Measurements from ENCODE around the gene CSKMT.
"Not testable (repeated sequence)": the region's sequence is repeated elsewhere in the genome, so short reads cannot be mapped to it uniquely, and the experiment has no call there.

CSKMT gene

DNA sequence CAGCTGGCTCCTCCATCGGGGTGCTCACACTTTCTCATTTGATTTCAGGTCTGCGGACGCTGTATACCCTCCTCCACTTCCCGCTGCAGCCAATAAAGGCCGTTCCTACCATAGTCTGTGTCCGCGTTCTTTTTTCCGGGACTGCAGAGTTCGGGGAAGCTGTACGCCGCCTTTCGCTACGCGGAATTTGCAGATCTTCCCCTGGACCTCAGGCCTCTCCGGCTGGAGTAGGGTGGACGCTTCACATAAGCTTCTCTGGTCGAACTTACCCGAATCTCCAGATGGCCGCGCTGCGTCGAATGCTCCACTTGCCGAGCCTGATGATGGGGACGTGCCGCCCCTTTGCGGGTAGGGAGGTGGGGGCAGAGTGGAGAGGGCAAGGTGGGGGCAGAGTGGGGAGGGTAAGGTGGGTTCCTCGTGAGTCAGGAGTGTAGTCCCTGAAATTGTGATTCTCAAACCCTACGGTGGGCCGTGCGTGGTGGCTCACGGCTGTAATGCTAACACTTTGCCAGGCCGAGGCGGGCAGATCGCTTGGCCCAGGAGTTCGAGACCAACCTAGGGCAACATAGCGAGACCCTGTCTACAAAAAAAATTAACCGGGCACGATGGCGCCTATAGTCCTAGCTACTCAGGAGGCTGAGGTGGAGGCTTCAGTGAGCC, 617 bp downstream of the CSKMT start:
- no peak for DNase-seq (ENCODE audit: insufficient read length)
- TF ChIP-seq POLR2A (IDR thresholded peaks at IDR 0.05; ENCODE audit: low read depth, low read length) (no peak), TAF1 (IDR thresholded peaks at IDR 0.05; ENCODE audit: borderline replicate concordance, low read depth, low read length) (peak; percentile 53; the same call in 1 of the 2 replicates)
- FAIRE-seq: peak; percentile 21

- DNase-seq (ENCODE audit: insufficient read length) (no peak), FAIRE-seq (no peak)
- TF ChIP-seq TAF1 (IDR thresholded peaks at IDR 0.05; ENCODE audit: borderline replicate concordance, low read depth, low read length) (no peak), POLR2AphosphoS5 (IDR thresholded peaks at IDR 0.05; ENCODE audit: low read depth, low read length) (peak; percentile 69), POLR2A (IDR thresholded peaks at IDR 0.05; ENCODE audit: low read depth, low read length) (peak; percentile 37)
These were observed 1.3 kb downstream of the CSKMT start for GRCh38 chr11:62666259-62666926.

GRCh38 chr11:62667460-62667859, 2.3 kb downstream of the CSKMT start:
- no peak for TF ChIP-seq TAF1 (IDR thresholded peaks at IDR 0.05; ENCODE audit: borderline replicate concordance, low read depth, low read length)
- TF ChIP-seq POLR2AphosphoS5 (IDR thresholded peaks at IDR 0.05; ENCODE audit: low read depth, low read length): no peak
- no peak for TF ChIP-seq POLR2A (IDR thresholded peaks at IDR 0.05; ENCODE audit: low read depth, low read length)
- FAIRE-seq: no peak
- DNase-seq (ENCODE audit: insufficient read length): no peak

- no peak for TF ChIP-seq POLR2AphosphoS5 (IDR thresholded peaks at IDR 0.05; ENCODE audit: low read depth, low read length)
- TF ChIP-seq TAF1 (IDR thresholded peaks at IDR 0.05; ENCODE audit: borderline replicate concordance, low read depth, low read length): no peak
- no peak; the same call in 1 of the 2 replicates for TF ChIP-seq POLR2A (IDR thresholded peaks at IDR 0.05; ENCODE audit: low read depth, low read length)
- no peak for FAIRE-seq
- DNase-seq (ENCODE audit: insufficient read length): no peak
These were observed 4.5 kb downstream of the CSKMT start for GRCh38 chr11:62669420-62670161.

- no peak for FAIRE-seq
- no peak for DNase-seq (ENCODE audit: insufficient read length)
- no peak for TF ChIP-seq POLR2AphosphoS5 (IDR thresholded peaks at IDR 0.05; ENCODE audit: low read depth, low read length)
- TF ChIP-seq TAF1 (IDR thresholded peaks at IDR 0.05; ENCODE audit: borderline replicate concordance, low read depth, low read length): no peak
- TF ChIP-seq POLR2A (IDR thresholded peaks at IDR 0.05; ENCODE audit: low read depth, low read length): no peak
These were observed 6.1 kb downstream of the CSKMT start for GRCh38 chr11:62671236-62671607.

- TF ChIP-seq POLR2A (IDR thresholded peaks at IDR 0.05; ENCODE audit: low read depth, low read length): peak; percentile 79
- TF ChIP-seq TAF1 (IDR thresholded peaks at IDR 0.05; ENCODE audit: borderline replicate concordance, low read depth, low read length): peak; percentile 70
- peak; percentile 80 for TF ChIP-seq POLR2AphosphoS5 (IDR thresholded peaks at IDR 0.05; ENCODE audit: low read depth, low read length)
- FAIRE-seq: peak; percentile 80
- DNase-seq (ENCODE audit: insufficient read length): peak; percentile 78
These were observed 6.7 kb downstream of the CSKMT start, which contains the start of the genes LBHD1 and UQCC3 for GRCh38 chr11:62671608-62672389. LBHD1 (minus strand) TSS chr11:62672267; CDS start chr11:62670031, 2,236 bp downstream. UQCC3 (plus strand) TSS chr11:62671673; CDS start chr11:62671746, 73 bp downstream.

- DNase-seq (ENCODE audit: insufficient read length): no peak
- TF ChIP-seq POLR2A (IDR thresholded peaks at IDR 0.05; ENCODE audit: low read depth, low read length): no peak
- TF ChIP-seq POLR2AphosphoS5 (IDR thresholded peaks at IDR 0.05; ENCODE audit: low read depth, low read length): no peak
- TF ChIP-seq TAF1 (IDR thresholded peaks at IDR 0.05; ENCODE audit: borderline replicate concordance, low read depth, low read length): no peak
- no peak for FAIRE-seq
These were observed 8.0 kb downstream of the CSKMT start for GRCh38 chr11:62673196-62673525.

DNA sequence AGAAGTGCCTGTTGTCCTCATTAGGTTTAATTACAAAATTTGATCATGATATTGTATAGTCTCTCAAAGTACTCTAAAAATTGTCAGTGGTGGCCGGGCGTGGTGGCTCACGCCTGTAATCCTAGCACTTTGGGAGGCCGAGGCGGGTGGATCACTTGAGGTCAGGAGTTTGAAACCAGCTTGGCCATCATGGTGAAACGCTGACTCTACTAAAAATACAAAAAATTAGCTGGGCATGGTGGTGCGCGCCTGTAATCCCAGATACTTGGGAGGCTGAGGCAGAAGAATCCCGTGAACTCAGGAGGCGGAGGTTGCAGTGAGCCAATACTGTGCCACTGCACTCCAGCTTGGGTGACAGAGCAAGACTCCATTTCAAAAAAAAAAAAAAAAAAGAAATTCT, 10.3 kb downstream of the CSKMT start:
- not testable (repeated sequence) for DNase-seq (ENCODE audit: insufficient read length); FAIRE-seq

GRCh38 chr11:62676698-62677097, 11.6 kb downstream of the CSKMT start:
- TF ChIP-seq POLR2A (IDR thresholded peaks at IDR 0.05; ENCODE audit: low read depth, low read length): no peak
- no peak for TF ChIP-seq TAF1 (IDR thresholded peaks at IDR 0.05; ENCODE audit: borderline replicate concordance, low read depth, low read length)
- TF ChIP-seq POLR2AphosphoS5 (IDR thresholded peaks at IDR 0.05; ENCODE audit: low read depth, low read length): no peak
- no peak for FAIRE-seq

DNA sequence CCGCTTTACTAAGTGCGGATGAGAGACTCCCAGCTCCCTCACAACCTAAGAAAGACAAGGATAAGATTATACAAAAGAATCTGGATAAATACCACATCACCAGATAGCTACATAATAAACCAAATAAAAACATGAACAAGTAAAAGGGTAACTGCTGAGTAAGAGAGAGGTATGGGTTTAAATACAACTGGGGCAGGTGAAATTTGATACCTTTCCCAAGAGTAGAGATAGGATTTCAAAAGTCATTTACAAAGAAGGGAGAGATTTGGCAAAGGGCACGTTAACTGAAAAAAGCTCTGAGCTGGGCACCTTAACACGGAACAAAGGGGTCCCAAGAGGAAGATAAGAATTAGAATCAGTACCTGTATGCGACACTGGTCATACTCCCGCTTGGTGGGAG, 12.0 kb downstream of the CSKMT start:
- DNase-seq (ENCODE audit: insufficient read length) (no peak), FAIRE-seq (no peak)
- no peak for TF ChIP-seq POLR2A (IDR thresholded peaks at IDR 0.05; ENCODE audit: low read depth, low read length)

More at GRCh38 chr11:62676698-62677097, 11.6 kb downstream of the CSKMT start:
- no peak for DNase-seq (ENCODE audit: insufficient read length)

DNA sequence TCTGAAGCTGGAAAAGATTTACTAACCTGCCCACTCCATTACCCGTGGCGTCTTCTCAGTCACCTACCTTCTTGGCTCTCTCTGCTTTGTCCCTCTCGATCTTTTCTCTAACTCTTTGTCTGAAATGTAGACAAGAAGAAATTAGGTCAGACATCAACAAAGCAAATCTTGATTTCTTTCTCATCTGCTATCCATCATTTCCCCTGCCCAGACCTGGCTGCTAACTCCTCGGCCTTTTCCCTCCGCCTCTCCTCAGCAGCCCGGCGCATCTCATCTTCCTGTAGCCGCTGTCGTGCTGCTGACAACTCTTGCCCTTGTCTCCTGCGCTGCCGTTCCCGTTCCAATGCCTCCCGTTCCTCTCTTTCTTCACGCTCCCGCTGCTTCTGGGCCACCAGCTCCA, 12.6 kb downstream of the CSKMT start:
- TF ChIP-seq TAF1 (IDR thresholded peaks at IDR 0.05; ENCODE audit: borderline replicate concordance, low read depth, low read length) (no peak), POLR2A (IDR thresholded peaks at IDR 0.05; ENCODE audit: low read depth, low read length) (no peak), POLR2AphosphoS5 (IDR thresholded peaks at IDR 0.05; ENCODE audit: low read depth, low read length) (no peak)
- DNase-seq (ENCODE audit: insufficient read length) (no peak), FAIRE-seq (no peak)

Measured in GM12892 (cell line).